Skin of body (tissue), 3 donors: ENCODE measurements around the gene IRF3. TPM values are rescaled to one million over a fixed set of nuclear protein-coding genes. Genes with fewer than 3 reads are reported as not detected.
"Not testable (repeated sequence)": the region's sequence is repeated elsewhere in the genome, so short reads cannot be mapped to it uniquely, and the experiment has no call there.

ENCODE experiments used
- DNase-seq: peaks from one replicate; lab custom pipeline; 2025; lab: John Stamatoyannopoulos, UW
- small RNA-seq: library from RNA; depleted of rRNA; stranded (forward); fragments of <200 nt; gene quantifications from one replicate; pipeline ENCODE3, GENCODE V24; 2014; ENCODE audit warnings: low replicate concordance
- total RNA-seq: library from RNA; depleted of rRNA; stranded (reverse); fragments of >200 nt; gene quantifications from one replicate; pipeline ENCODE4 v1.2.3, GENCODE V29; 2014

Gene IRF3
- total RNA-seq, 1 donor from 2014 or later = 42.6 TPM

- DNase-seq = no peak
Observed at GRCh38 chr19:49624967-49625910, 40.4 kb downstream of the IRF3 start.

- DNase-seq = not testable (repeated sequence)
Observed at GRCh38 chr19:49617860-49618259, 47.8 kb downstream of the IRF3 start.

GRCh38 chr19:49616945-49617344, 48.7 kb downstream of the IRF3 start:
- DNase-seq = no peak

GRCh38 chr19:49616532-49616931, 49.1 kb downstream of the IRF3 start:
- no peak for DNase-seq

GRCh38 chr19:49615861-49616260, 49.8 kb downstream of the IRF3 start:
- DNase-seq = no peak

- no peak for DNase-seq
Observed at GRCh38 chr19:49614096-49614833, 51.4 kb downstream of the IRF3 start.

- DNase-seq = no peak
Observed at GRCh38 chr19:49613374-49613773, 52.3 kb downstream of the IRF3 start.

Small RNA genes within 50 kb of the gene (small RNA-seq; reads per million reads assigned to genes)
- gene MIR5088 = not detected

Other genes with a start within 250 kb of the IRF3 start
- not detected for gene PTH2, start 242.4 kb downstream of the IRF3 start, total RNA-seq
- gene GFY, start 240.5 kb downstream of the IRF3 start, total RNA-seq = not detected
- gene SLC17A7, start 224.3 kb downstream of the IRF3 start, total RNA-seq = 0.59 TPM
- gene PIH1D1, start 214.0 kb downstream of the IRF3 start, total RNA-seq = 49.7 TPM
- gene ALDH16A1, start 212.6 kb downstream of the IRF3 start, total RNA-seq = 22.5 TPM
- 1.3 TPM for gene FLT3LG, start 191.6 kb downstream of the IRF3 start, total RNA-seq
- 3,296 TPM for gene RPL13A, start 178.2 kb downstream of the IRF3 start, total RNA-seq
- gene RPS11, start 169.4 kb downstream of the IRF3 start, total RNA-seq = 2,894 TPM
- gene FCGRT, start 153.2 kb downstream of the IRF3 start, total RNA-seq = 96.1 TPM
- 71.9 TPM for gene RCN3, start 137.9 kb downstream of the IRF3 start, total RNA-seq
- gene NOSIP, start 85.3 kb downstream of the IRF3 start, total RNA-seq = 28.4 TPM
- 2.8 TPM for gene PRRG2, start 84.5 kb downstream of the IRF3 start, total RNA-seq
- gene PRR12, start 74.7 kb downstream of the IRF3 start, total RNA-seq = 6.9 TPM
- 10.2 TPM for gene RRAS, start 25.7 kb downstream of the IRF3 start, total RNA-seq
- gene SCAF1, start 23.6 kb downstream of the IRF3 start, total RNA-seq = 8.5 TPM
- 5.0 TPM for gene BCL2L12, start 76 bp upstream of the IRF3 start, total RNA-seq
- gene PRMT1, start 11.4 kb upstream of the IRF3 start, total RNA-seq = 129 TPM
- 0.69 TPM for gene ADM5, start 23.7 kb upstream of the IRF3 start, total RNA-seq
- 1.6 TPM for gene CPT1C, start 25.3 kb upstream of the IRF3 start, total RNA-seq
- gene TSKS, start 97.4 kb upstream of the IRF3 start, total RNA-seq = 0.30 TPM
- 31.4 TPM for gene AP2A1, start 101.1 kb upstream of the IRF3 start, total RNA-seq
- 13.4 TPM for gene FUZ, start 147.4 kb upstream of the IRF3 start, total RNA-seq
- gene MED25, start 152.4 kb upstream of the IRF3 start, total RNA-seq = 17.4 TPM
- 46.4 TPM for gene PTOV1, start 185.3 kb upstream of the IRF3 start, total RNA-seq
- 25.2 TPM for gene PNKP, start 201.7 kb upstream of the IRF3 start, total RNA-seq
- gene AKT1S1, start 211.5 kb upstream of the IRF3 start, total RNA-seq = 4.3 TPM
- gene TBC1D17, start 211.8 kb upstream of the IRF3 start, total RNA-seq = 12.9 TPM
- gene IL4I1, start 231.0 kb upstream of the IRF3 start, total RNA-seq = 0.49 TPM